MM.1S (cell line): Measurements from ENCODE around the gene HRH3.

Source experiments
- CTCF ChIP-seq: fragments of 300-600 bp; sonication (generic); IDR thresholded peaks from 2 replicates; pipeline ENCODE4 v1.5.1; 2016; ENCODE audit warnings: antibody characterized with exemption, low read length, mixed read lengths
- EZH2 ChIP-seq: fragments of 300-600 bp; sonication (generic); optimal IDR thresholded peaks from 2 replicates; pipeline ENCODE3; 2017; ENCODE audit warnings: low read depth, mild to moderate bottlenecking, antibody characterized with exemption, low read length, mixed read lengths
- EZH2phosphoT487 ChIP-seq: fragments of 300-600 bp; sonication (generic); IDR thresholded peaks from 2 replicates; pipeline ENCODE4 v1.6.1; 2018; ENCODE audit warnings: antibody characterized with exemption, low read length

GRCh38 chr20:62205618-62206387 is 14.3 kb downstream of the HRH3 start:
- no peak for TF ChIP-seq CTCF
- TF ChIP-seq EZH2 = no peak
- TF ChIP-seq EZH2phosphoT487 = no peak
